ENCODE data around the gene SMAP2.

Gene SMAP2

GRCh38 chr1:40405812-40406211 is 32.3 kb downstream of the SMAP2 start:
- TF ChIP-seq POLR2AphosphoS5 (IDR thresholded peaks at IDR 0.05; ENCODE audit: low read depth, low read length): no peak
- TF ChIP-seq SIN3A (IDR thresholded peaks at IDR 0.05; ENCODE audit: borderline replicate concordance, insufficient read depth, low read length): no peak
- TF ChIP-seq REST (IDR thresholded peaks at IDR 0.05; ENCODE audit: insufficient read depth in 1 of 2, low read depth in 2 of 2, low read length in 2 of 2): no peak
- no peak for TF ChIP-seq TAF1 (IDR thresholded peaks at IDR 0.05; ENCODE audit: borderline replicate concordance, insufficient read depth, low read length)

GRCh38 chr1:40407453-40407852 is 33.9 kb downstream of the SMAP2 start:
- TF ChIP-seq POLR2AphosphoS5 (IDR thresholded peaks at IDR 0.05; ENCODE audit: low read depth, low read length) (no peak), FOXP2 (optimal IDR thresholded peaks at IDR 0.05; ENCODE audit: borderline replicate concordance, extremely low read depth, extremely low read length, insufficient read depth) (no peak), TAF1 (IDR thresholded peaks at IDR 0.05; ENCODE audit: borderline replicate concordance, insufficient read depth, low read length) (no peak), SIN3A (IDR thresholded peaks at IDR 0.05; ENCODE audit: borderline replicate concordance, insufficient read depth, low read length) (no peak), REST (IDR thresholded peaks at IDR 0.05; ENCODE audit: insufficient read depth in 1 of 2, low read depth in 2 of 2, low read length in 2 of 2) (no peak)

GRCh38 chr1:40409467-40409866 is 35.9 kb downstream of the SMAP2 start:
- TF ChIP-seq TAF1 (IDR thresholded peaks at IDR 0.05; ENCODE audit: borderline replicate concordance, insufficient read depth, low read length): no peak

GRCh38 chr1:40411294-40411693 is 37.8 kb downstream of the SMAP2 start:
- no peak for TF ChIP-seq POLR2AphosphoS5 (IDR thresholded peaks at IDR 0.05; ENCODE audit: low read depth, low read length)
- TF ChIP-seq TAF1 (IDR thresholded peaks at IDR 0.05; ENCODE audit: borderline replicate concordance, insufficient read depth, low read length): no peak

- no peak for TF ChIP-seq POLR2AphosphoS5 (IDR thresholded peaks at IDR 0.05; ENCODE audit: low read depth, low read length)
- TF ChIP-seq SIN3A (IDR thresholded peaks at IDR 0.05; ENCODE audit: borderline replicate concordance, insufficient read depth, low read length): no peak
- TF ChIP-seq FOXP2 (optimal IDR thresholded peaks at IDR 0.05; ENCODE audit: borderline replicate concordance, extremely low read depth, extremely low read length, insufficient read depth): no peak
- no peak for TF ChIP-seq TAF1 (IDR thresholded peaks at IDR 0.05; ENCODE audit: borderline replicate concordance, insufficient read depth, low read length)
- no peak for TF ChIP-seq REST (IDR thresholded peaks at IDR 0.05; ENCODE audit: insufficient read depth in 1 of 2, low read depth in 2 of 2, low read length in 2 of 2)
Measured at GRCh38 chr1:40411843-40412242, 38.3 kb downstream of the SMAP2 start.

GRCh38 chr1:40413527-40414252 is 40.2 kb downstream of the SMAP2 start:
- TF ChIP-seq POLR2AphosphoS5 (IDR thresholded peaks at IDR 0.05; ENCODE audit: low read depth, low read length) (no peak), FOXP2 (optimal IDR thresholded peaks at IDR 0.05; ENCODE audit: borderline replicate concordance, extremely low read depth, extremely low read length, insufficient read depth) (no peak), TAF1 (IDR thresholded peaks at IDR 0.05; ENCODE audit: borderline replicate concordance, insufficient read depth, low read length) (no peak), SIN3A (IDR thresholded peaks at IDR 0.05; ENCODE audit: borderline replicate concordance, insufficient read depth, low read length) (no peak), REST (IDR thresholded peaks at IDR 0.05; ENCODE audit: insufficient read depth in 1 of 2, low read depth in 2 of 2, low read length in 2 of 2) (no peak)

Data from PFSK-1 (cell line).